ENCODE measurements around the gene CTIF.

CTIF gene

DNA sequence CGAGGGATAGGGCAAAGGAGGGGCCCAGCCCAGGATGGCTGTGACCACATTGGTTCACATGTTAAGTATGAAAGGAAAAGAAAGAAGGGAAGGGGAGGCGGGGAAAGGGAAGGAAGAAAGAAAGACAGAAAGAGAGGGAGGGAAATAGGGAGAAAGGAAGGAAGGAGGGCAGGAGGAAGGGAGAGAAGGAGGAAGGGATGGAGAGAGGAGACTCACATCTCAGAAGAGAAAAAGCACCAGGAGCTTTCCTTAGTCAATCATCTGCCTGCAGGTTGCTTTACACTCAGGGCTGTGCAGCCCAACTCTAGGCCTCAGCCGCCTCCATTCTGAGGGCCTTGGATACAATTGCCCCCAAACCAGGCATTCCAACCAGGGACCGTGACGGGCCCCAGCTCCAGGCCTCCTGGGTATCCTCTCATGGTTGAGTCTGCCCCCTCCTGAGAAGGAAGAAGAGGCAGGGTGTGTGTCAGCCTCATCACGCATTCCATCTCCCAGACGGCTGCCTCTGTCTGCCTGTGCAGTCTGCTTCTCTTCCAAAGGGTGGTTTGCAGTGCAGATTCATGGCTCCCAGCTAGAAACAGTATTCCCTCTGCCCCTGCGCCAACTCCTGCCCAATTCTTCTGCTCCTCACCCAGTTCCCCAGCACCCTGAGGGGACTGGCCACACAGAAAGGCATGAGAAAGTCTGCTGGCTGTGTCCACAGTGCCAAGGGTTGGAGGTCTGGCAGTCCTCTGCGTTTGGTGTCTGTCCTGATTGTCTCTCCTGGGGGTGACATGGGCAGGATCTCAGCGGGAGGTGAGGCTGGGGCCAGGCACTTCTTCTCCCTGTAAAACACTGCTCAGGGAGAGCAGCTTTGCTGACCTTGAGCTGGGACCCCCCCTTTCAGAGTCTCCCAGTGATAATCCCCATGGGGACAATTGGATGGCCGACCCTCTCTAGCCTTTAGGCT, 248.6 kb downstream of the CTIF start:
- Histone ChIP-seq H3K4me3 (ENCODE audit: low read length in 2 of 2) (no peak overlapping the region), H2BK120ac (ENCODE audit: low read depth, low read length) (no peak overlapping the region), H2BK5ac (ENCODE audit: low read length) (no peak overlapping the region), H2BK15ac (ENCODE audit: low read length) (no peak overlapping the region), H3K4me2 (ENCODE audit: insufficient read depth, low read length, poor library complexity, severe bottlenecking) (no peak overlapping the region), H3K4me1 (ENCODE audit: control insufficient read depth in 2 of 2, insufficient read depth in 1 of 2, low read depth in 1 of 2, low read length in 2 of 2) (peaks cover 11 to 13% of the 10 kb centered on the region in 2 donors), H4K8ac (ENCODE audit: low read depth, low read length) (no peak overlapping the region), H4K91ac (ENCODE audit: low read depth, low read length, poor library complexity) (no peak overlapping the region), H3K9me3 (replicated peaks in 1 of 2; ENCODE audit: control insufficient read depth in 2 of 2, insufficient read depth in 1 of 2, low read depth in 1 of 2, low read length in 2 of 2) (peaks cover 0 to 2% of the 10 kb centered on the region in 2 donors), H3K4ac (ENCODE audit: low read length) (no peak overlapping the region), H2AK5ac (ENCODE audit: low read depth, low read length) (no peak overlapping the region), H2AFZ (ENCODE audit: low read length) (no peak overlapping the region), H3K14ac (ENCODE audit: low read length) (no peak overlapping the region), H3K23ac (ENCODE audit: low read depth, low read length, poor library complexity) (no peak overlapping the region), H3K27ac (replicated peaks; ENCODE audit: low read length) (no peak overlapping the region), H3K79me1 (ENCODE audit: low read depth, low read length) (no peaks in the 10 kb centered on the region), H2BK12ac (ENCODE audit: low read length) (no peak overlapping the region), H3K18ac (ENCODE audit: low read length) (no peak overlapping the region), H3K27me3 (ENCODE audit: control insufficient read depth in 3 of 3, insufficient read depth in 3 of 3, low read depth in 1 of 3, low read length in 3 of 3) (no peaks in the 10 kb centered on the region), H3K36me3 (replicated peaks in 1 of 2; ENCODE audit: control insufficient read depth in 2 of 2, insufficient read depth in 2 of 2, low read length in 2 of 2) (no peaks in the 10 kb centered on the region), H3K9ac (ENCODE audit: low read depth, low read length, poor library complexity) (no peak overlapping the region)
- DNase-seq (ENCODE audit: low spot score), result no peak
- WGBS, 2 donors (ENCODE audit: extremely low coverage in 2 of 2, insufficient read length in 2 of 2, insufficient replicate concordance in 1 of 2), result no CpG with 5 or more reads among the region's 11 CpGs

DNA sequence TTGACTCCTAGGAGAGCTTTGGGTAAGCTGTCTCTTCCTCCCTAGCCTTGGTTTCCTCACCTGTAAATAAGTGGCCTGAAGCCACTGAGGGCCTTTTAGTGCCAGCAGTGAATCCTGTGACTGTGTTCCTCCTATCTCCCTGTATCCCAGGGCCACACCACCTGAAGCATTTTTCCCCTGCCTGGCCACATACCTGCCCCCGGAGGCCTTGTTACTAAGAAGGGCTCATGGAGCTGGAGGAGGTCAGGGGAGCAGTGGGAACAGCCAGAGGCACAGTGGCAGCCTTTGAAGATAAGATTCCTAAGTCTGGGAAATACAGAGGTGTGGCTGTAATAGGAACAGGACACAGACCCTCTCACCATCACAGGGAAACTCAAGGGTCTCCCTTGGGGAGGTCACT, 249.5 kb downstream of the CTIF start:
- no peak overlapping the region for H3K14ac ChIP-seq (ENCODE audit: low read length)

DNA sequence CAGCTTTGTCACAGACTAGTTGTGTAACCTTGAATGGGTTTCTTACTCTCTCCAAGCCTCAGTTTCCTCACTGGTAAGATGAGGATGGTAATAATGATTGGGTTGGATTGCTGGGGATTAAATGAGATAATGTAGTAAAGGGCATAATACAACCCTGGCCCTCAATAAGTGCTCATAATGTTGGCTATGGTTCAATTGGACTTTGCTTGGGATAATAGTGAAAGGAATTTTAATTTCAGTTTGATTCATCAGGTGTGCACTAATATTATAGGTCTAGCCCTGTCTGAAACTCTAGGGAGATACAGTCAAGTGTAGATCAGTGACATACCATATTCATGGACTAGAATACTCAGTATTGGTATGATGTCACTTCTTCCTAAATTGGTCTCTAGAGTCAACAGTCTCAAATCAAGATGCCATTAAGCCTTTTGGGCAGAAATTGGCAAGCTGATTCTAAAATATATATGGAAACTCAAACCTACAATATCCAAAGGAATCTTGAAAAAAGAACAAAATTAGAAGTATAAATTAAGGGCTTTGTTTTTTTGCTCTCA, 250.5 kb downstream of the CTIF start:
- Histone ChIP-seq H4K8ac (ENCODE audit: low read depth, low read length) (no peak overlapping the region), H2BK120ac (ENCODE audit: low read depth, low read length) (no peak overlapping the region), H2BK15ac (ENCODE audit: low read length) (no peak overlapping the region), H2AK5ac (ENCODE audit: low read depth, low read length) (no peak overlapping the region), H3K27me3 (ENCODE audit: control insufficient read depth in 3 of 3, insufficient read depth in 3 of 3, low read depth in 1 of 3, low read length in 3 of 3) (no peaks in the 10 kb centered on the region), H2BK5ac (ENCODE audit: low read length) (no peak overlapping the region), H3K4ac (ENCODE audit: low read length) (no peak overlapping the region), H3K4me3 (ENCODE audit: low read length in 2 of 2) (no peak overlapping the region), H2BK12ac (ENCODE audit: low read length) (no peak overlapping the region), H3K36me3 (replicated peaks in 1 of 2; ENCODE audit: control insufficient read depth in 2 of 2, insufficient read depth in 2 of 2, low read length in 2 of 2) (no peaks in the 10 kb centered on the region), H3K14ac (ENCODE audit: low read length) (no peak overlapping the region), H3K79me1 (ENCODE audit: low read depth, low read length) (no peaks in the 10 kb centered on the region), H3K4me1 (ENCODE audit: control insufficient read depth in 2 of 2, insufficient read depth in 1 of 2, low read depth in 1 of 2, low read length in 2 of 2) (peaks cover 11 to 12% of the 10 kb centered on the region in 2 donors), H3K9ac (ENCODE audit: low read depth, low read length, poor library complexity) (no peak overlapping the region), H3K4me2 (ENCODE audit: insufficient read depth, low read length, poor library complexity, severe bottlenecking) (no peak overlapping the region), H3K27ac (replicated peaks; ENCODE audit: low read length) (no peak overlapping the region), H2AFZ (ENCODE audit: low read length) (no peak overlapping the region), H3K18ac (ENCODE audit: low read length) (no peak overlapping the region), H3K9me3 (replicated peaks in 1 of 2; ENCODE audit: control insufficient read depth in 2 of 2, insufficient read depth in 1 of 2, low read depth in 1 of 2, low read length in 2 of 2) (peaks cover 0 to 2% of the 10 kb centered on the region in 2 donors), H4K91ac (ENCODE audit: low read depth, low read length, poor library complexity) (no peak overlapping the region), H3K23ac (ENCODE audit: low read depth, low read length, poor library complexity) (no peak overlapping the region)
- no peak for DNase-seq (ENCODE audit: low spot score)

More for the DNA sequence above, 249.5 kb downstream of the CTIF start:
- Histone ChIP-seq H3K27me3 (ENCODE audit: control insufficient read depth in 3 of 3, insufficient read depth in 3 of 3, low read depth in 1 of 3, low read length in 3 of 3) (no peaks in the 10 kb centered on the region), H3K23ac (ENCODE audit: low read depth, low read length, poor library complexity) (no peak overlapping the region), H3K9ac (ENCODE audit: low read depth, low read length, poor library complexity) (no peak overlapping the region), H4K91ac (ENCODE audit: low read depth, low read length, poor library complexity) (no peak overlapping the region), H2AFZ (ENCODE audit: low read length) (no peak overlapping the region), H3K4me1 (ENCODE audit: control insufficient read depth in 2 of 2, insufficient read depth in 1 of 2, low read depth in 1 of 2, low read length in 2 of 2) (peaks cover 11 to 12% of the 10 kb centered on the region in 2 donors), H2AK5ac (ENCODE audit: low read depth, low read length) (no peak overlapping the region), H3K9me3 (replicated peaks in 1 of 2; ENCODE audit: control insufficient read depth in 2 of 2, insufficient read depth in 1 of 2, low read depth in 1 of 2, low read length in 2 of 2) (peaks cover 0 to 2% of the 10 kb centered on the region in 2 donors), H2BK12ac (ENCODE audit: low read length) (no peak overlapping the region), H3K4me2 (ENCODE audit: insufficient read depth, low read length, poor library complexity, severe bottlenecking) (no peak overlapping the region), H3K79me1 (ENCODE audit: low read depth, low read length) (no peaks in the 10 kb centered on the region), H2BK120ac (ENCODE audit: low read depth, low read length) (no peak overlapping the region), H3K27ac (replicated peaks; ENCODE audit: low read length) (no peak overlapping the region), H4K8ac (ENCODE audit: low read depth, low read length) (no peak overlapping the region), H3K4ac (ENCODE audit: low read length) (no peak overlapping the region), H2BK15ac (ENCODE audit: low read length) (no peak overlapping the region), H3K36me3 (replicated peaks in 1 of 2; ENCODE audit: control insufficient read depth in 2 of 2, insufficient read depth in 2 of 2, low read length in 2 of 2) (no peaks in the 10 kb centered on the region), H2BK5ac (ENCODE audit: low read length) (no peak overlapping the region), H3K4me3 (ENCODE audit: low read length in 2 of 2) (no peak overlapping the region), H3K18ac (ENCODE audit: low read length) (no peak overlapping the region)
- no CpG with 5 or more reads among the region's 1 CpG for WGBS, 2 donors (ENCODE audit: extremely low coverage in 2 of 2, insufficient read length in 2 of 2, insufficient replicate concordance in 1 of 2)
- DNase-seq (ENCODE audit: low spot score), result no peak

DNA sequence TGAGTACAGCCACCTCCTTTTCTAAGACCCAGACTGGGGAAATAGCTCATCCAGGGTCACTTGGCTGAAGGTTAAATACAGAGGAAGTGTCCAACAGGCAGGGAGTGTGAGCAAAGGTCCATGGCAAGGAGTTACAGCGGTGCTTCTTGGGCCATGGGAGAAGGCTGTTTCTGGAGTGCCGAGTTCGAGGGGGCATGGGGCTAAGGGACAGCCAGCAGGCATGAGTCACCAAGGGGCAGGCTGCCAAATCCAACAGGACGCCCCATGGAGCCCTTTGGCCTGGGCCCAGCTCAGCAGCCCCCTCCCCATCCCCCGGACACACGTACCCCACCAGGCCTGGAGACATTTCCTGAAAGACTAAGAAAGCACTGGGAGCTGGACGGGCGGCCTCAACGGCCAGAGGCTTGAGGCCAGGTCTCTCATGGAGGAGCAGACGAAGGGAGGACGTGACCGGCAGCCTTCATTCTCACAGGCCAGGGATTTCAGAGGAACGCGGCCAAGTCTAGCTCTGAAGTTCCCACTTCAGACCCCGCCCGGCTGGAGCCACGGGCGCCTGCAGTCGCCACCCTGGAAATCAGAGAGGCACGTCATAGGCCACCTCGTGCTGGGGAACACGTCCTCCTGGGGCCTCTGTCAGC, 251.5 kb downstream of the CTIF start:
- peaks cover 11 to 12% of the 10 kb centered on the region in 2 donors for H3K4me1 ChIP-seq (ENCODE audit: control insufficient read depth in 2 of 2, insufficient read depth in 1 of 2, low read depth in 1 of 2, low read length in 2 of 2)
- H3K4me3 ChIP-seq (ENCODE audit: low read length in 2 of 2), result no peak overlapping the region
- H3K23ac ChIP-seq (ENCODE audit: low read depth, low read length, poor library complexity), result no peak overlapping the region
- no peak overlapping the region for H2AFZ ChIP-seq (ENCODE audit: low read length)
- no peak overlapping the region for H2BK120ac ChIP-seq (ENCODE audit: low read depth, low read length)
- no peak overlapping the region for H2AK5ac ChIP-seq (ENCODE audit: low read depth, low read length)
- no peaks in the 10 kb centered on the region for H3K79me1 ChIP-seq (ENCODE audit: low read depth, low read length)
- DNase-seq (ENCODE audit: low spot score), result no peak
- H3K27ac ChIP-seq (replicated peaks; ENCODE audit: low read length), result no peak overlapping the region
- H2BK12ac ChIP-seq (ENCODE audit: low read length), result no peak overlapping the region
- H3K14ac ChIP-seq (ENCODE audit: low read length), result no peak overlapping the region
- no peak overlapping the region for H2BK5ac ChIP-seq (ENCODE audit: low read length)
- H4K91ac ChIP-seq (ENCODE audit: low read depth, low read length, poor library complexity), result no peak overlapping the region
- no peak overlapping the region for H3K4me2 ChIP-seq (ENCODE audit: insufficient read depth, low read length, poor library complexity, severe bottlenecking)
- no peak overlapping the region for H4K8ac ChIP-seq (ENCODE audit: low read depth, low read length)
- H3K9me3 ChIP-seq (replicated peaks in 1 of 2; ENCODE audit: control insufficient read depth in 2 of 2, insufficient read depth in 1 of 2, low read depth in 1 of 2, low read length in 2 of 2), result peaks cover 0 to 2% of the 10 kb centered on the region in 2 donors
- no peaks in the 10 kb centered on the region for H3K36me3 ChIP-seq (replicated peaks in 1 of 2; ENCODE audit: control insufficient read depth in 2 of 2, insufficient read depth in 2 of 2, low read length in 2 of 2)
- no CpG with 5 or more reads among the region's 22 CpGs for WGBS, 2 donors (ENCODE audit: extremely low coverage in 2 of 2, insufficient read length in 2 of 2, insufficient replicate concordance in 1 of 2)
- H3K4ac ChIP-seq (ENCODE audit: low read length), result no peak overlapping the region
- no peak overlapping the region for H3K18ac ChIP-seq (ENCODE audit: low read length)
- H3K9ac ChIP-seq (ENCODE audit: low read depth, low read length, poor library complexity), result no peak overlapping the region
- no peaks in the 10 kb centered on the region for H3K27me3 ChIP-seq (ENCODE audit: control insufficient read depth in 3 of 3, insufficient read depth in 3 of 3, low read depth in 1 of 3, low read length in 3 of 3)
- H2BK15ac ChIP-seq (ENCODE audit: low read length), result no peak overlapping the region
